Left renal pelvis (tissue), 4 donors: ENCODE results near the gene CDY2A. TPM values are rescaled to one million over a fixed set of nuclear protein-coding genes. Genes with fewer than 3 reads are reported as not detected.
"Not testable (repeated sequence)": the region's sequence is repeated elsewhere in the genome, so short reads cannot be mapped to it uniquely, and the experiment has no call there.

Source experiments
- DNase-seq, 4 donors: peaks; one replicate each; pipeline ENCODE4 v3.0.0-alpha.2; 2013; ENCODE audit warnings: low read depth in 4 of 4, low spot score in 3 of 4
- polyA plus RNA-seq, 4 donors: library from polyadenylated mRNA; unstranded; fragments of 120-200 nt; gene quantifications; one replicate each; pipeline ENCODE4 v1.2.1, GENCODE V29; 2013; ENCODE audit not compliant: insufficient read length in 4 of 4

CDY2A gene
- not detected for polyA plus RNA-seq

GRCh38 chrY:18025487-18025886 lies at the start of gene CDY2A:
TSS of gene CDY2A (plus strand) at chrY:18025787. CDS start at chrY:18026115, 328 bp downstream.
- DNase-seq: not testable (repeated sequence)

- not testable (repeated sequence) for DNase-seq
Measured at GRCh38 chrY:17997586-17997985, 28.0 kb upstream of the CDY2A start.

- not testable (repeated sequence) for DNase-seq
Measured at GRCh38 chrY:17998266-17998665, 27.3 kb upstream of the CDY2A start.

- DNase-seq: not testable (repeated sequence)
Measured at GRCh38 chrY:18023897-18024296, 1.7 kb upstream of the CDY2A start.

GRCh38 chrY:18028845-18029244 lies 3.3 kb downstream of the CDY2A start:
- DNase-seq: not testable (repeated sequence)

- not testable (repeated sequence) for DNase-seq
Measured at GRCh38 chrY:18030178-18030577, 4.6 kb downstream of the CDY2A start.

GRCh38 chrY:18034100-18034814 lies 8.7 kb downstream of the CDY2A start:
- DNase-seq: not testable (repeated sequence)

- not testable (repeated sequence) for DNase-seq
Measured at GRCh38 chrY:18034864-18035263, 9.3 kb downstream of the CDY2A start.

- DNase-seq: not testable (repeated sequence)
Measured at GRCh38 chrY:18044990-18045389, 19.4 kb downstream of the CDY2A start.

GRCh38 chrY:18048149-18049040 lies 22.8 kb downstream of the CDY2A start:
- DNase-seq: not testable (repeated sequence)

- DNase-seq: not testable (repeated sequence)
Measured at GRCh38 chrY:18049061-18049460, 23.5 kb downstream of the CDY2A start.

GRCh38 chrY:18056473-18056872 lies 30.9 kb downstream of the CDY2A start:
- not testable (repeated sequence) for DNase-seq

GRCh38 chrY:18073464-18073863 lies 47.9 kb downstream of the CDY2A start:
- DNase-seq: not testable (repeated sequence)

Other genes with a start within 250 kb of the CDY2A start
- not detected for gene CDY2B, start 145.6 kb upstream of the CDY2A start, polyA plus RNA-seq